AG20443 (cell line): ENCODE results near the gene TLX2.

Experiments
- DNase-seq: peaks from one replicate; pipeline ENCODE4 v3.0.0; 2012; ENCODE audit warnings: low spot score, mixed read lengths

The TLX2 gene

DNA sequence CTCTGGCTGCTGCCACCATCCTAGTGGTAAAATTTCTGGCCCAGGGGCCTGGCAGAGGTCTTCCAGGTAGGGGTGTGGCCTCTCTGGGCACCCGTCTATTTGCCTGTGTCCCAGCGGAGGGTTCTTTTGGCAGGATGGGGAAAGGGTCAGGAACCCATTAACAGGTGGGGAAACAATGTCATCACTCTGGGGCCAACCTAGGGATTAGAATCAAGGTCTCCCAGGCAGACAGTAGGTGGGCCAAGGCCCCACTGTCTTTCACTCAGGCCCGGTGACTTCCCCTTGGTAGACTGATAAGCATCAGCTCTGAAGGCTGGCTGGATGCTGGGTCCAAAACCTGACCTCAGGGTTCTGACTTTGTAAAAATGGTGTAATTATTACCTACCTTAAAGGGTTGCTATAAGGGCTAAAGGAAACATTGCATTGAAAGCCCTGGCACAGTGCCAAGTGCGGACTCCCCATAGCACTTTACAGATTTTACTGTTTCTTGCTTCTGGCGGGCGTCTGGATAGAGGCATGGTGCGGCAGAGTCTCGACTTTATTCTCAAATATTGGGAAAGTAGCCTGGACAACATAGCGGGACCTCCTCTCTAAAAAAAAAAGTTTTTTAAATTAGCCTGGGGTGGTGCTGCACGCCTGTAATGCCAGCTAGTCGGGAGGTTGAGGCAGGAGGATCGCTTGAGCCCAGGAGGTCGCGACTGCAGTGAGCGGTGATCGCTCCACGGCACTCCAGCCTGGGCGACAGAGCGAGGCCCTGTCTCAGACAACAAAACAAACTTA, 17.1 kb upstream of the TLX2 start:
- no peak for DNase-seq

DNA sequence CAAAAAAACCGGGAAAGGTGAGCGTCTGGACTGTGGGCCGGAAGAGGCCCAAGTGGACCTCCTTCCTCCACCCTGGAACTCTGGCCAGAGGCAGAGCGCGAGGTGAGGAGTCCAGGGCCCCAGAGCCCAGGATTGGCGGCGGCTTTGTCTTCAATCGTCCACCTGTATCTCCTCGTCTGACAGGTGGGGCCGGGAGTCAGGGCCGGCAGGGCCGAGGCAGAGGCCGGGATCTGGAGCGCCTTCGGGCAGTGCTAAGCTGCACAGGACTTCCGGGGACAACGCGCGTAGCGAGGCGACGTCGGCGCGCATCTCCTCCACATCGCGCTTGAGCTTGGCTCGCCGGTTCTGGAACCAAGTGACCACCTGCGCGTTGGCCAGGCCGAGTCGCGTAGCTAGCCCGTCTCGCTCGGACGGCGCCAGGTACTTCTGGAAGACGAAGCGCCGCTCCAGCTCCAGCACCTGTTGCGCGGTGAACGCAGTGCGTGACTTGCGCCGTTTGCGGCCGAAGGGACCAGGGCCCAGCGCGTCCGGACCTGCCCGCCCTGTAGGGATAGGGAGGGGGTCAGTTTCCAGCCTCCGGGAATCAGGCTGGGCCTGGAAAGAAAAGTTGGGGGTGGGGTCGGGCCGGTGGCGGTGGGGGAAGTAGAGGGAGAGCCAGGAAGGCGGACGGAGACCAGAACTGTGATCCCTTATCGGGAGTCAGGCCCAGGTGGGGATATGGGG, 16.3 kb upstream of the TLX2 start:
- no peak for DNase-seq

DNA sequence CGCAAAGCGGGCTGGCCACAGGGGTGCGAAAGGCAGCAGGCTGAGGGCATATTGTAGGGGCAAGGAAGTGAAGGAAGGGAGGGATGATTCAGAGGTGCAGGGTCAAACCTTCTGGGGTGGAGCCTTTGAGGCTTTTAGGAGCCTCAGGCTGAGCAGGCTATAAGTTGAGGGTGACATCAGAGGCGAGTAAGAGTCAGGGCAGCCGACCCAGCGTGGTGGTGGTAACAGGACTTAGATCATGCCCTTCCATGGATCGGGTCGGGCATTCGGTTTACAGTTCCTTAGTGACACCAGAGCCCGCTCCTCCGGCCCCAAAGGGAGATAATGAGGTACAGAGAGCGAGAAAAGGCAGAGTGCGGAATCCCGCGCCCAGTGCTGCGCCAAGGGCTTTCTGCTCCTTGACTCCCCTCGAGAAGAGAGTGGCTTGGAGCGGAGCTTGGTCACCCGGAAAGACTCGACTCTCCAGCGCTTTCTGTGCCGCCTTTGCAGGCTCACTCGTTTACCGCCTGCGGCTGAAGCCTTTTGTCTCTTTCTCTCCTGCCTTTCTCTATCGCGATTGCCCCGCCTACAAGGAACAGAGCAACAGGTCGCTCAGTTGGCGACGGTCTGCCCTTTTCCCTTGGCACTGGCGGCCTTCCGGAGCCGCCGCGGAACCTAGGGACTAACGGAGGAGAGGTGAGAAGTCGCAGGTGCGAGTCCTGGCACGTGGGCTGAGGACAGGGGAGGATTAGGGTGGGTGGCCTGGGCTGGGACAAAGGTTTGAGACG, 15.6 kb upstream of the TLX2 start:
- DNase-seq, result no peak

DNA sequence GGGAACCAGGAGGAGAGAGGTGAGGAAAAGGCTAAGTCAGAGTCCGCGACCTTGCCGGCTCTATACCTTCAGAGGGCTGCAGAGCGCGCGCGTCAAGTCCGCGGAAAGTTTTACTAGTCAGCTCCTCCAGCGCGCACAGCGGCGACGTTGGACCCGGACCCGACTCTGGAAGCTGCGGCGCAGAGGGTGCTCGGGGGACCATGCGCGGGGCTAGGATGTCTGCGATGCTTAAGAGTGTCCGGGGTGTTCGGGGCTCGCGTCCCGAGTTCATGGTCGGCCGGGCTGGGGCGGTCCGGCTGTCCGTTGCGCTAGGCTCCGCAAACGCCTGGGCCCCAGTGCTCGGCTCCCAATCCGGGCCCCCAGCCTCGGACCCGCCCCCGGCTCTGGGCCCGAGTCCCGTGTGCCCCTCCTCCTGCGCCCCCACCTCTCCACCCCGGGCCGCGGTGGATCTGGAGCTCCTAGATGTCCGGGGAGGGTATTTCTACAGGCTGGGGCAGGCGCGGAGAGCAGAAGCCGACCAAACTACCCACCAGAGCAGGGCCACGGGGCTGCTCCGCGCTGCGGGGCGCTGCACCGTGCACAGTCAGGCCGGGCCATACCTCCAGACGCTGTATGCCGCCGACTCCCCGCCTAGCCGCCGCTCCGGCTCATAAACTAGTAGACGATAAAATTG, 14.8 kb upstream of the TLX2 start, which contains the start of gene LBX2:
Gene LBX2, minus strand, starts transcription at position 337 of the 673 bp plus-strand sequence. Its CDS starts 66 bp downstream, at position 271.
- DNase-seq, result no peak

DNA sequence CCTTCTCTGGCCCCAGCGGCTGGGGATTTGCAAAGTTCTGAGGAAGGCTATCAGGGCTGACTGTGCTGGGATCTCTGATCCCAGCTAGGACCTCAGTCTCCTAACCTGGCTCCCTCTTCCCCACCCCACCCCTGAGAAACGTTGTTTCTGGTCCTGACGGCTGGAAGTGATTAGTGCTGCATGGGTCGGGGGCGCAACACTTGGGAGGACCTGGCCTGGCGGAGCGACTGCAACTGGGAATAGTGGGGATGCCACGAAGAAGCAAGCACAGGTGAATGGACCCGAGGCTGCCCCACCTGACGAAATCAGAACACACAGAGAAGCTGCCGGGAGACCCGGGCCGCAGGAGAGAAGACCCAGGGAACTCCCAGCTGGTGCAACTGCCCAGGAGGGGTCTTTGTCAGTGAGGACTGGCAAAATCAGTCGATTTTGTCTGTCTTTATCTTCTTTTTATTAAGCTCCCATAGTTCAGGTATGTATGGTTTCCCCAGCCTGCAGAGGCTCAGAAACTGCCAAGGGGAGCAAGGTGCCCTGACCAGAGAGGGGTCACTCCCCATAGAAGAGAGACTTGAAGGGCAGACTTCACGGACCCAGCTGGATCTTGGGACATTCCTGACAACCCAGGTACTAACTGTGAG, 14.2 kb upstream of the TLX2 start:
- no peak for DNase-seq

DNA sequence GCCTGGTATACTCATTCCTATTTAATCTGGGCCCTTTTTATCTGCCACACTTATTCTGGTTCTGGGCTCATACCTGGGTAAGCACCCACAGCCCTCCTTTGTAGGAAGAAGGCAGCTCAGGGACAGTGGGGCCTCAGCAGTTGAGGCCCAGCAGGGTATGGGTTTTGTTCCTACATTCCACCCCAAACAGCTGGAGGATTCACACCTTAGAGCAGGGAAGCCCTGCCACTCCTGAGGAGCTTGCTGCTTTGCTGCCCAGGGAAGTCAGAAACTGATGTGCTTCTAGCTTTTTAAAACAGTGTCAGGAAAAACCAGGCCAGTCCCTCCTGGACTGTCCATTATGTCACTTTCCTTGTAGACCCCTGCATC, 13.7 kb upstream of the TLX2 start:
- no peak for DNase-seq

DNA sequence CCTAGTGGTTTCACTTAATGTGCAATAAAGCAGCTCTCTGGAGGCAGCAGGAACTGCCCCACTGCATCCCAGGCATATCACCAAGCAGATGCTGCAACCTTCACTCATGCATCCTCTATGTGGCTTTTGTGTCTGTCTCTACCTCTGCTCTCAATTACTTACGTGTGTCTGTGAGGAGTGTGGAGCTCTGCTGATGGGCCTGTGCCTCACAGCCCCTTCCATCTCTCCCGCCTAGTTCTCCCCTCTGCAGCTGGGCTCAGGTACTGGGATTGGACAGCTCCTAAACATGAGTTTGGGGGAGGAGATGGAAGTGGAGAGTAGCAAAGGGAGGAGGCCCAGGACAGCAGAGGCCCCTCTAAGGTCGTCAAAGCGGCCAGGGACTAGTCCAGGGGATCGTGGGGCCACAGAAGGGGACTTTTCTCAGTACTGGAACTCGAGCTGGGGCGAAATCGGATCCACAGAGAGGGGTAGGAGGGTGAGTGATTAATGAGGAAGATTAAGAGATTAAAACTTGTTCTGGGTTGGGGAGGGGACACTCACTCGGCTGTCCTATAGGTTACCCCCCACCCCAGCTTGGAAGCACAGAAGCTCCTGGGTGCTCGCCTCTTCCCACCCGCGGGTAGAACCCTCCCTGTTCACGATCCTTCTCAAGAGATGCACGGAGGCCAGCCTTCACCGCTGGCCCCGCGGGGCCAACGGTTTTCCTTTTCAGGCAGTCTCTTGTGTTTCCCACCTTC, 12.7 kb upstream of the TLX2 start:
- DNase-seq, result no peak

DNA sequence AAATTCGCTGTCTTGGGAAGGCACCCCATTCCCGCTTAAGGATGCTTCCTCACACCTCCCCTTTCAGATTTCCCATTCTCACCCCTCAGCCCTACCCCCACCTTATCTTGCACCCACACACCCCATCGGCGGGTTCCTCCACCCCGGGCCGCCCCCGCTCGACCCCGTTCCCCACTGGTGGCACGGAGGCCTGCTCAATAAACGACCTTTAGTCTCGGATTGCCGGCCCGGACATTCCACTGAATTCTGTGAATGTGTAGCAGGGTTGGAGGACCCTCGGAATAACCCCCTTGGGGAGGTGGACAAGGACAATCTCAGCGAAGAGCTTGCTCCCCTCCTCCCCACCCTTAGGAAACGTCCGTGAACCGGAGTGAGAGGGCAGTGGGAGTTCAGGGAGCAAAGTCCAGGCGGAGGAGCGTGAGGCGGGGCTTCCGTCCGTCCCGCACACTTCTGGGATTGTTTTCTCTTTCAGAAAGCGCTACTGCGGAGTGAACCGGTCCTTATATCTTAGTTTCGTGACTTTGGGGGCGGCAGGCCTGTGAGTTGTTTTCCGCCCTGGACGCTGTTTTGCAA, 12.0 kb upstream of the TLX2 start:
- no peak for DNase-seq

DNA sequence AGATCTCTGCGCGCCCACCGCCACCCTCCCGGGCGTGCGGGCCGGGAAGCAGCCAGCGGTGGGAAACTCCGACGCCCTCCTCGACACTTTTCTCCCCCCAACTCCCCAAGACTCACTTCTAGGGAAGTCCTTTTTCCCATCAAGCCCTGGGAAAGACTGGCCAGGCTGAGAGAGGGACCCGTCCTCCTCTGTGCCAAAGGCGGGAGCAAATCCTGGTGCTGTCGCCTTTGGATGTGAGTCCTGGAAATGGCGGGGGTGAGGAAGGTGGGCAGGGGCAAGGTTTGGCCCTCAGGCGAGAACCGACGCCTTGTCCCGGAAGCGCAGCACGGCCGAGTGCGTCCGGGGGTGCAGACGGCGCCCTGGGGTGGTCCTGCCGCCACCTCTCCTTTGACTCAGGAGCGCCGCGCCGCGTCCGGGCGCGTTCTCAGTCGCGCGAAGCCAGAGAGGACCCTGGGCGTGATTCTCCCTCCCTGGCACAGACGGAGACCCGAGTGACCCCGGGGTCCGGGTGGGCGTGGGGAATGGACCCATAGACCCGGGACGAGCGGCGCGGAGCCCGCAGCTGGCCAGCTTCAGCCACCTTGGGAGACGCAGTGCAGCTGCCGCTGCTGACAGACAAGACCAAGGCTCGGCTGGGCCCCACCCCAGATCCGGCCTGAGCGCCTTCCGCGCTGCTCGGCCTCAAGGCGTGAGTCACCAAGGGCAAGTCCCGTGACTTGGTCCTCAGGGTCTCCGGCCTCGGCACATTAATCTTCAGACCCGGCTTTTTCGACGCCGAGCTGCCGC, 11.3 kb upstream of the TLX2 start:
- DNase-seq, result peak; percentile 90

DNA sequence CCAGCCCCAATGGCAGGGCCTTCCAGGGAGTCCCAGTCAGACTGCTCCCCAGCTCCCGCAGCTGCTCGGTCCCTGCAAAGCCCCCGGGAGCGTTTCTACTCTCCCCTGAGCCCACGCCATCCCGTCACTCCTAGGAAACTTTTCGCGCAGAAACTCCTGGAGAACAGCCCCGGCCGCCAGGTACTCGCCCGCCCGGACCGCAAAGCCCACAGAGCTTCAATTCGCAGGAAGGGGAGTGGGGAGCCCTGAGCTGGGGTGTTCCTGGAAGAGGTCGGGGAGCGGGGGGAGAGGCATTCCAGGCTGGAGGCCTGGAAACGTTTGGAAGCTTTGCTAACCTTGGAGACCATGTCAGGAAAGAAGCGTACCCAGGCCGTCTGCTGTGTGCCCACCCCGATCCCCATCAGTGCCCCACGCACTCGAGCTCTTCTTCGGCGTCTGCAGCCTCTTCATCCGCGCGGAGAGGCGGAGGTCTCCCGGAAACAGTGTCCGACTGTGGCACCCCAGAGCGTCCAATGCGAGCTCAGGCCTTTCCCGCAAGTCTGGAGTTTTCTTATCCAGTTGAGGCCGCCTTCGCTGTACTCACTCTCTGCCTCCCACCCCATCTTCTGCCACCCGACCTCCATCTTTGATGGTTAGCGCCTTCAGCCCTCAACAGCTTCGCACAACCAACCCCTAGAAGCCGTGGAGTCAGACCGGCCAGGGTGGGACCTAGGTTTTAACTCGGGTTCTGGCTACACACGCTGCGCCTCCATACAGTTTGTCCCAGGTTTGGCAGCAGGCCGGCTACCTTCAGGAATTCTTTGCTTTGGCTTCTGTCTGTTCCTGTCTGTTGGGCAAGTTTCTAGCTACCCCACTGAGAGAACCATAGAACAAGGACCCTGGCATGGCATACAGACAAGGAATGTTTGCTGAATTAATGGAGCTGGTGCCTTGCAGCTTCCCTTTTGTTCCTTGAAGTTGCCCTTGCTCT, 10.5 kb upstream of the TLX2 start:
- no peak for DNase-seq

DNA sequence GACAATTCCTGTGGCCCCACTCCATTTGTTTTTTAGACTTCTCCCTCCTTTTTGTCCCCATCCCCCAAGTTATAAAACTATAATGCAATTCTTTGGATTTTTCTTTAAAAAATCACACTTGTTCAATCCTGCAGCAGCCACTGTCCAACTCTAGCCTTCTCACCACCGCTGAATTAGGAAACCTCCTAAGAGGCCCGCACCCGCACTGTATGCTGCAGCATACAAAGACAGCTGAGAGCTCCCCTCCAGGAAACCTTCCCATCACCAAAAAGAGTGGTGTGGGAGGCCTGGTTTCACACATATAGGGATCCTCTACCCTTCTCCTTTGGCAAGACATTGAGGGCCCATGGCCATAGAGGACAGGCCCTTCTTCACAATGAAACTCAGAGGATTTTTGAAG, 9.7 kb upstream of the TLX2 start:
- no peak for DNase-seq

DNA sequence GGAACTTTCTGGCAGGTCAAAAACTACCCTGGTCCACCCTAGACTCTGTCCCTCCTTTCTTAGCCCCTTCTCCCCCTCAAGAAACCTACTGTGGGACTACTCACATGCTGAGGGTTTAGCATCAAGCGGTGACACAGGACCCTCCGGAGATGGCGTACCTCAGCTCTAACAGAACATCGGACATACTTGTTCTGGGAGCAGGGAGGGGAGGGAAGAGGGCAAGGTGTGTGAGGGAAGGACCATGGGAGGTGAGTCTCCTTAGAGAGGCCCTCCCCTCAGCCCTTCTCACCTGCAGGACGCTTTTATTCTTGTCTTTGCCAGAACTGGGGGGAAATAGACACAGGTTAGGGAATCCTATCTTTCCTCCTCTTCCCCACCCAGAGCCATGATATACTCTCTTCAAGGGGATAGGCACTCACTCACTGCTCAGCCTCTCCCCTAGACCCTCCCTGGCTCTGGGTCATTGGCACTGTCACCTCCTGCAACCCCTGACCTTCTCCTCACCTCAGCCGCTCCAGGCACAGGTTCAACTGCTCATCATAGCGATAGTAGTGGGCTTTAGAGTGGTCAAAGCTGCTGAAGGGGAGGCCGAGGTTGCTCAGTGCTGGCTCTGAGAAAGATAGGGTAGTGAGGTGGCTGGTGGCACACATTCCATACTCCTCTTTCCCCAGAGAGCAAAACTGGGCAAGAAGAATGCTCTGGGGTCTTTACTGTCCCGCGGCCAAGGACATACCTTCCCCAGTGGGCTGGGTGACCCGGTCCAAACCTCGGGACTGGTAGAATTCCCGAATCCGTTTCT, 8.6 kb upstream of the TLX2 start:
- DNase-seq, result no peak

DNA sequence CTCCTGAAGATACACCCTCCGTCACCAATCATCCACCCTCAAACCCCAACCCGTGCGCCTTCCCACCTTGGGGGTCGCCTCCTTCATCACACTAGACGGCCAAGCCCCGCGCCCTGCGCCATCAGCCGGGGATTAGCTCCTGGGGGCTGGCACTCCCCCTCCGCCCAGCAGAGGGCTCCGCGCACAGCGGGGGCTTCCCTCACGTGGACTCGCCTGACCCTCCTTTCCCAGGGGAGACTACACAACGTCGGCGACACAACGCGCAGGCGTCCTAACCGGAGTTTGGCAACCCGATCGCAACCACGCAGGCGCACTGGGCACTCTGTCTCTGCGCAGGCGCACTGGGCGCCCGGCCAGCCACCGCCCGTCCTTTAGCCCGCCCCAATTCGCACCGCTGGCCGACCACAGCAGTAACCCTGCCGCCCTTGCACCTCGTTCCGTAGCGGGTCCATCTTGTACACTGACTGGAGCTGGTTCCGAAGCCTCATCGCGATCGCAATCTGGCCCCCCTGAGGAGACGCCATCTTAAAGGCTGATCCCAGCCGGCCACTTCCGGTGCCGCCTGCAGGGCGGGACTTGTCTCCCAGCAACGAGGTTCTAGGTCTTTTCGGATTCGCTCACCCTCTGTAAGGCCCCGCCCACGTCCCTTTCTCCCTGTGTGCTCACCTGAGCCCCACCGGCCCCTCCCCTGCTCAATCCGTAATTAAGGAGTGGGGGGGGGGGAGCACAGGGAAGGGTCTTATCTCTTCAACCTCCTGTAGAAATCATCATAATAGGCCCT, 6.9 kb upstream of the TLX2 start, which contains the start of gene PCGF1:
Gene PCGF1, minus strand, starts transcription at position 551 of the 781 bp plus-strand sequence. Its CDS starts 27 bp downstream, at position 524.
- DNase-seq, result peak; percentile 97

DNA sequence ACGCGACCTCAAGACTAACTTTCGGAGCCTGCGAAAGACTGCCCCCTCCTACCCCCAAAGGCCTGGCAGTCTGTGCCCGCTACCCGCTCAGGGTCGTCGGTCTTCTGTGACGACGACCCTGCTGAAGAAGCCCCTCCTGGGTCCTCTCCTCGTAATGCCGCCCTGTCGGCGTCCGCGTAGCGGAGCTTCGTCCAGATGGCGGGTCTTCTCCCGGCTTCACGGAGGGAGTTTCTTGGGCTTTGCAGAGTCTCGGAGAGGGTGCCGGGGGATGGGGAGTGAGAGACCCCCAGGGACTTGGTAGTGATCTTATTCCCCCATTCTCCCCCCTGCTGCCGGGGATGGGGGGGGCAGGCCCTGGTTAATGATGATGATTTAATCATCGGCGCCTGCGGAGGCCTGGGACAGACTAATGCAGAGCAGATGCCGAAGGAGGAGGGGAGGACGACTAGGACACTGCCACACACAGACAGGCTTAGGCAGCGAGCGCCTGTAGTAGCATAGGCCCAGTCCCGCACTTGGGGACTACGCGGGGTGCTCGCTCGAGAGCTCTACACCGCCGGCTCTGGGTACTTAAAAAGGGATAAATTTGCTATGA, 6.2 kb upstream of the TLX2 start:
- peak; percentile 80 for DNase-seq

DNA sequence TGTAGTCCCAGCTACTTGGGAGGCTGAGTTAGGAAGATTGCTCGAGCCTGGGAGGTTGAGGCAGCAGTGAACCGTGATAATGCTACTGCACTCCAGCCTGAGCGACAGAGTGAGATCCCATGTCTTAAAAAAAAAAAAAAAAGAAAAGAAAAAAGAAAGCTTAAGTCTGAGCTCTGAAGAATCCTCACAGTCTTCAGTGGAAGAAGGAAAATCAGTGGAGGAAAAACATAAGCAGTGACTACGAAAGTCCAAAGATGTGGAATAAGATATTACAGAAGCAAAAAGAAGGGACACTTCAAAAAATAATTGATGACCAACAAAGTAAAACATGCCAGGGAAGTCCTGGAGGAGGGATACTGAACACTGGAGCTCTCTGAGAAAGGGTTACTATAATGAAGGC, 4.0 kb upstream of the TLX2 start:
- DNase-seq, result no peak
